K562 (cell line): ENCODE results near the gene ACSM2B. TPM values are rescaled to one million over a fixed set of nuclear protein-coding genes. Genes with fewer than 3 reads are reported as not detected.
"Not testable (repeated sequence)": the region's sequence is repeated elsewhere in the genome, so short reads cannot be mapped to it uniquely, and the experiment has no call there.

ENCODE experiments used
- ATAC-seq: fragments of 200-7000 bp; cut with Tn5 transposase; 3 replicates; pipeline ENCODE4 v1.9.1; 2020; ENCODE audit warnings: moderate library complexity
- BruUV-seq: library from RNA; stranded (reverse); fragments of 400-500 nt; replicated peaks from 2 replicates; lab custom pipeline; 2021; lab: Mats Ljungman, UMichigan
- CTCF ChIA-PET: fragments of 300-600 bp; formaldehyde crosslinking; extraction: SDS; loops from one replicate; lab custom pipeline; 2021; ENCODE audit warnings: low intra/inter-chr PET ratio; lab: Yijun Ruan, JAX
- POLR2A ChIA-PET: fragments of 300-600, 350-650 bp; sonication (Branson Sonifier 250); formaldehyde crosslinking; extraction: SDS; loops from one replicate; lab custom pipeline; 2021; ENCODE audit warnings: antibody characterized with exemption, inconsistent platforms; lab: Yijun Ruan, JAX
- DNase-seq, 4 experiments: peaks; one replicate each; pipeline versions ENCODE4 v3.0.0 to v3.0.0-alpha.2; 2011 to 2018; ENCODE audit warnings: low spot score in 3 of 4, mixed read lengths in 3 of 4; ENCODE audit errors: extremely low read depth in 1 of 4
- FAIRE-seq: peaks from 2 replicates; lab custom pipeline; 2011; peaks lifted over from hg19 to GRCh38; lab: Jason Lieb, UNC
- H2AFZ ChIP-seq: 2 replicates; pipeline ENCODE4 v1.6.0; 2011; ENCODE audit warnings: low read depth, low read length, control low read depth, inconsistent platforms
- H3K27ac ChIP-seq: fragments of 200-600 bp; 3 replicates; pipeline ENCODE4 v1.8.0; 2011; ENCODE audit warnings: low read depth, mild to moderate bottlenecking, control low read depth, inconsistent platforms, low read length, moderate library complexity, mixed read lengths; ENCODE audit errors: extremely low read depth
- H3K27me3 ChIP-seq, 2 experiments: fragments of 300-600 bp in 1 of 2; 2 replicates in 1 of 2; 3 replicates in 1 of 2; pipeline versions ENCODE4 v1.6.0 to v1.8.0; 2011; ENCODE audit warnings: inconsistent platforms in 2 of 2, low read length in 2 of 2, mild to moderate bottlenecking in 1 of 2, mixed read lengths in 1 of 2, moderate library complexity in 1 of 2; ENCODE audit not compliant: control insufficient read depth in 2 of 2, insufficient read depth in 2 of 2
- H3K36me3 ChIP-seq: fragments of 300-600 bp; 3 replicates; pipeline ENCODE4 v1.8.0; 2011; ENCODE audit warnings: mild to moderate bottlenecking, low read length, inconsistent platforms; ENCODE audit not compliant: control insufficient read depth, insufficient read depth
- H3K4me1 ChIP-seq, 2 experiments: fragments of 200-600 bp in 1 of 2; replicated peaks in 1 of 2; 2 replicates in 1 of 2; 3 replicates in 1 of 2; pipeline versions ENCODE4 v1.5.1 to v1.8.0; 2011; ENCODE audit warnings: inconsistent platforms in 2 of 2, low read length in 2 of 2, mild to moderate bottlenecking in 1 of 2, mixed read lengths in 1 of 2, moderate library complexity in 1 of 2; ENCODE audit not compliant: control insufficient read depth in 2 of 2, insufficient read depth in 2 of 2
- H3K4me2 ChIP-seq: 2 replicates; pipeline ENCODE4 v1.6.1; 2011; ENCODE audit warnings: low read length, control low read depth, inconsistent platforms, mixed read lengths; ENCODE audit not compliant: insufficient read depth
- H3K4me3 ChIP-seq: fragments of 200-600 bp; sonication (generic), shearing (Covaris generic); 2 replicates; pipeline ENCODE4 v1.5.1; 2016; ENCODE audit warnings: control low read depth, inconsistent platforms
- H3K79me2 ChIP-seq: fragments of 200-600 bp; 3 replicates; pipeline ENCODE4 v1.8.0; 2011; ENCODE audit warnings: low read length, inconsistent platforms; ENCODE audit not compliant: control insufficient read depth, insufficient read depth
- H3K9ac ChIP-seq, 2 experiments: 2 replicates each; pipeline versions ENCODE4 v1.6.0 to v1.6.1; 2011; ENCODE audit warnings: low read depth in 2 of 2, low read length in 2 of 2, control low read depth in 1 of 2, inconsistent platforms in 1 of 2, mild to moderate bottlenecking in 1 of 2, mixed read lengths in 1 of 2; ENCODE audit not compliant: insufficient read depth in 1 of 2
- H3K9me1 ChIP-seq: one replicate; pipeline ENCODE4 v1.6.0; 2011; ENCODE audit warnings: inconsistent platforms, mild to moderate bottlenecking, low read length, moderate library complexity; ENCODE audit not compliant: control insufficient read depth, insufficient read depth
- H3K9me3 ChIP-seq: replicated peaks from 2 replicates; pipeline ENCODE4 v1.5.1; 2011; ENCODE audit warnings: low read depth, low read length, inconsistent platforms; ENCODE audit not compliant: control insufficient read depth, insufficient read depth
- H4K20me1 ChIP-seq: replicated peaks from 2 replicates; pipeline ENCODE4 v1.6.1; 2011; ENCODE audit warnings: low read length, inconsistent platforms, mixed read lengths; ENCODE audit not compliant: control insufficient read depth, insufficient read depth
- BRD4 ChIP-seq: fragments of 200-600 bp; sonication (generic); IDR thresholded peaks from 2 replicates; pipeline ENCODE4 v1.6.1; 2017; ENCODE audit warnings: inconsistent platforms
- FUS ChIP-seq: fragments of 200-400 bp; formaldehyde crosslinking; optimal IDR thresholded peaks from 2 replicates; pipeline ENCODE3; 2017; ENCODE audit warnings: low read depth, low read length
- MEF2D ChIP-seq: conservative IDR thresholded peaks from 2 replicates; pipeline ENCODE4 v1.6.1; 2016; ENCODE audit warnings: low read depth, missing genetic modification characterization, missing compliant biosample characterization
- POLR2G ChIP-seq: fragments of 200-400 bp; formaldehyde crosslinking; IDR thresholded peaks from 2 replicates; pipeline ENCODE4 v1.6.1; 2017; ENCODE audit warnings: low read depth, mild to moderate bottlenecking, antibody characterized with exemption, low read length, moderate library complexity
- TCF3 ChIP-seq: sonication (generic); formaldehyde crosslinking; IDR thresholded peaks from 2 replicates; pipeline ENCODE4 v1.4.0; 2020; ENCODE audit warnings: mild to moderate bottlenecking, missing genetic modification reagents
- TCF7L2 ChIP-seq: fragments of 150-350 bp; IDR thresholded peaks from 2 replicates; pipeline ENCODE4 v1.6.1; 2016; ENCODE audit warnings: low read depth, mild to moderate bottlenecking, low read length, moderate library complexity
- ZNF3 ChIP-seq: fragments of 250-450 bp; sonication (Bioruptor Pico); IDR thresholded peaks from 2 replicates; pipeline ENCODE4 v1.5.0; 2021; ENCODE audit warnings: mild to moderate bottlenecking, moderate library complexity
- WGBS: fragments of 100-300 bp; shearing (Covaris generic); methylation state at CpG from one replicate; pipeline ENCODE4 v1.1.6; 2016; ENCODE audit warnings: low coverage, mixed read lengths; ENCODE audit not compliant: insufficient coverage; ENCODE audit errors: missing lambda C conversion rate; 5-methylcytosine and 5-hydroxymethylcytosine counted together
- in situ Hi-C: fragments of 300-500 bp; cut with MboI; formaldehyde crosslinking; loops from 4 replicates; pipeline ENCODE4 v1.15.0; 2018; ENCODE audit warnings: inconsistent platforms, mixed read lengths
- intact Hi-C: fragments of 100-400 bp; cut with micrococcal nuclease; formaldehyde crosslinking; loops from 2 replicates; pipeline ENCODE4 v1.14.2; 2022
- polyA plus RNA-seq, 8 experiments: library from polyadenylated mRNA; depleted of rRNA in 4 of 8; stranded (reverse) in 5 of 8; unstranded in 3 of 8; fragments of >200 nt; fragmentation: Nextera tagmentation in 2 of 8; fragmentation: Illumina TruSeq in 1 of 8; extraction: Ambion mirVana in 2 of 8; extraction: Trizol in 1 of 8; gene quantifications; 2 replicates each; pipeline versions ENCODE4 v1.2.1 to v1.2.3, GENCODE V29; 2011 to 2014; ENCODE audit warnings: inconsistent platforms in 1 of 8, missing spikeins in 1 of 8
- total RNA-seq, 7 experiments: library from RNA; depleted of rRNA in 6 of 7; stranded (reverse); fragments of >200 nt in 6 of 7; fragmentation: Illumina TruSeq in 2 of 7; extraction: Trizol in 2 of 7; gene quantifications; 2 replicates each; pipeline versions ENCODE4 v1.2.1 to v1.2.3, GENCODE V29; 2011 to 2021; ENCODE audit warnings: low replicate concordance in 1 of 7

ACSM2B gene
- total and polyA plus RNA-seq, 9 of the 15 experiments (the other 6 are each of a cell fraction or from before 2014, with no cell fraction given), result 0.06 to 0.69 (median 0.55) TPM; not detected in 3

DNA sequence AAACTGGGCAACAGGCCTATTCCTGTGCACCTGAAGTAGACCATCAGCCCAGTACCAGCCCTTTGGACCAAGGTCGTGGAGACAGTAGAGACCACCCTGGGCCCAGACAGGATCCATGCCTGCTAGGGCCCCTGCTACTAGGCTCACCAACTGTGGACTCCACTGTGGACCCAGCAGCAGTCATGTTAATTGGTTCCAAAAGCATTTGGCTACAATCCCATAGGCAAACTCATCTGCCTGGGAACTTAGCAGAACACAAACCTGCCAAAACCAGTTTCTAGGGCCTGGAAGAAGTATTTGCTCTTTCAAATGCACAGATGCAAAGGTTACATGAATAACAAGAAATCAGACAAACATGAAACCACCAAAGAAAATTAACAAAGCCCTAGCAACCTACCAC, 71.7 kb downstream of the ACSM2B start:
- BruUV-seq, result no TSS peak
- no peak for TF ChIP-seq ZNF3 (CRISPR knock-in tag)
- no peak for TF ChIP-seq BRD4
- no peak for TF ChIP-seq TCF7L2
- TF ChIP-seq FUS, result no peak
- no peak for TF ChIP-seq POLR2G
- TF ChIP-seq MEF2D (tag), result no peak
- no peak for TF ChIP-seq TCF3 (CRISPR knock-in tag)
- TF ChIP-seq, all 486 proteins: peak for 0
- H3K9ac ChIP-seq, result no peak overlapping the region
- H4K20me1 ChIP-seq, result no peaks in the 10 kb centered on the region
- no peak overlapping the region for H3K4me2 ChIP-seq
- POLR2A ChIA-PET, result no interaction called here
- CTCF ChIA-PET, result no interaction called here
- DNase-seq (no peak), FAIRE-seq (no peak), ATAC-seq (no peak)
- 0% methylated on average over 1 of the region's 1 CpG for WGBS
- H3K79me2 ChIP-seq, result no peaks in the 10 kb centered on the region
- in situ Hi-C loops (no loop called here), intact Hi-C loops (no loop called here)
- H3K36me3 ChIP-seq, result no peaks in the 10 kb centered on the region
- no peaks in the 10 kb centered on the region for H3K27me3 ChIP-seq
- no peak overlapping the region for H2AFZ ChIP-seq
- H3K4me1 ChIP-seq, result no peaks in the 10 kb centered on the region
- H3K4me3 ChIP-seq, result no peak overlapping the region
- H3K9me1 ChIP-seq, result no peaks in the 10 kb centered on the region
- H3K9me3 ChIP-seq, result no peaks in the 10 kb centered on the region
- H3K27ac ChIP-seq, result no peak overlapping the region

DNA sequence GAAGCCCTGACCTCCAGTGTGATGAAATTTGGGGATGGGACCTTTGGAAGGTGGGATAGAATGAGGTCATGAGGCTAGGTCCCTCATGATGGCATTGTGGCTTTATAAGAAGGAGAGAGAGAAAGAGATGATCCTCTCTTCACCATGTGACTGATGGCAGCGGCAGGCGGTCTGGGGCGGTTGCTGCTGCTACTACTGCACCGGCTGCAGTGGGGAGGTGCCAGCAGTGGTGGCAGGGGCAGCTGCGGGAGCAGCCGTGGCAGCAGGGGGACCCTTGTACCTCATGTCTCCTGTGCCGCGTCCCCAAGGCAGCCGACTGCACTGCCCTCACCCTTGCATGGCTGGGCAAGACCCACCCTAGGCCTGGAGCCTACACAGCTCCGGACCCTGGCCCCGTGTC, 84.7 kb downstream of the ACSM2B start:
- POLR2A ChIA-PET, intact Hi-C loops, H3K4me1 ChIP-seq, H3K27ac ChIP-seq, H3K36me3 ChIP-seq, H3K79me2 ChIP-seq, H4K20me1 ChIP-seq, DNase-seq, H3K4me3 ChIP-seq, ATAC-seq, H2AFZ ChIP-seq, FAIRE-seq, H3K4me2 ChIP-seq, H3K9ac ChIP-seq, BruUV-seq, H3K9me1 ChIP-seq, H3K27me3 ChIP-seq, in situ Hi-C loops, H3K9me3 ChIP-seq, CTCF ChIA-PET: not testable (repeated sequence)
- no CpG with 5 or more reads among the region's 11 CpGs for WGBS

DNA sequence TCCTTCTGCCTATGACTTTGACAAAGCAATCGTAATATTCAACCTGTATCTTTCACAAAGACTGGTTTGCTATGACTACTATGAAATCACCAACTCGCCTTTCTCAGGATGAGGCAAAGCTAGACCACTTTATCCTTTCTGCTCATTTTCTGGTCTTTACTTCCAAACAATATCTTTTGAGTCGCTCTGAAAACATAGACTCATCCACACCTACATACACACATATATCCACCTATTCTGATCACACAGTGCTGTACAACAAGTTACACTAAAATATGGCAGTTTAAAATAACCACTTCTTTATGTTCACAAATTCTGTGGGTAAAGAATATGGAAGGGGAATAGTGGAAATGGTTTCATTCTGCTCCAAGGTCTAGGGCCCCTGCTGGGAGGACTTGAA, 85.2 kb downstream of the ACSM2B start:
- H3K4me1 ChIP-seq, CTCF ChIA-PET, H4K20me1 ChIP-seq, BruUV-seq, H3K9me1 ChIP-seq, H2AFZ ChIP-seq, H3K9ac ChIP-seq, POLR2A ChIA-PET, FAIRE-seq, H3K27me3 ChIP-seq, in situ Hi-C loops, DNase-seq, H3K79me2 ChIP-seq, H3K4me2 ChIP-seq, intact Hi-C loops, ATAC-seq, H3K4me3 ChIP-seq, H3K9me3 ChIP-seq, H3K27ac ChIP-seq, H3K36me3 ChIP-seq: not testable (repeated sequence)
- WGBS, result no CpG with 5 or more reads among the region's 3 CpGs
